ENCODE results near the gene ATP8B4.

- no peak for TF ChIP-seq CTCF (IDR thresholded peaks at IDR 0.05)
- no peak for TF ChIP-seq POLR2A (IDR thresholded peaks at IDR 0.05)
- no peak for TF ChIP-seq POLR2AphosphoS5 (IDR thresholded peaks at IDR 0.05)
Observed at GRCh38 chr15:49990835-49991545, 128.0 kb downstream of the ATP8B4 start.

Measured in prostate gland (tissue), 2 donors.